Heart left ventricle (tissue), 16 donors: ENCODE results near the gene PTN. TPM values are rescaled to one million over a fixed set of nuclear protein-coding genes. Genes with fewer than 3 reads are reported as not detected.

Source experiments
- ATAC-seq, 4 donors: fragments of 200-7000 bp; cut with Tn5 transposase; one replicate each; pipeline ENCODE4 v1.9.1; 2020 to 2022; ENCODE audit warnings: moderate library complexity in 4 of 4, mild to moderate bottlenecking in 3 of 4, moderate number of reproducible peaks in 1 of 4
- DNase-seq, 5 donors: peaks; one replicate each; pipeline ENCODE4 v3.0.0-alpha.2; 2020
- H3K27ac ChIP-seq, 12 donors: fragments of 200-600 bp; sonication (generic) in 4 of 12; one replicate each; pipeline versions ENCODE4 v1.5.0 to v1.8.0; 2016 to 2022; ENCODE audit warnings: mild to moderate bottlenecking in 2 of 12
- H3K27me3 ChIP-seq, 9 donors: fragments of 200-600 bp; sonication (generic) in 2 of 9; one replicate each; pipeline versions ENCODE4 v1.5.1 to v1.8.0; 2016 to 2022; ENCODE audit warnings: mild to moderate bottlenecking in 3 of 9
- H3K36me3 ChIP-seq, 9 donors: fragments of 200-600 bp; sonication (generic) in 2 of 9; one replicate each; pipeline versions ENCODE4 v1.5.0 to v1.8.0; 2018 to 2022; ENCODE audit warnings: mild to moderate bottlenecking in 2 of 9
- H3K4me1 ChIP-seq, 12 donors: fragments of 200-600 bp; sonication (generic) in 4 of 12; one replicate each; pipeline versions ENCODE4 v1.5.0 to v1.8.0; 2016 to 2022; ENCODE audit warnings: mild to moderate bottlenecking in 3 of 12
- H3K4me3 ChIP-seq, 12 donors: fragments of 200-600 bp; sonication (generic) in 4 of 12; one replicate each; pipeline versions ENCODE4 v1.5.0 to v1.8.0; 2017 to 2022; ENCODE audit warnings: mild to moderate bottlenecking in 9 of 12, moderate library complexity in 4 of 12
- H3K9me3 ChIP-seq, 12 donors: fragments of 200-600 bp; sonication (generic) in 4 of 12; one replicate each; pipeline versions ENCODE4 v1.5.0 to v1.8.0; 2016 to 2022; ENCODE audit warnings: mild to moderate bottlenecking in 1 of 12
- POLR2A ChIP-seq, 2 donors: fragments of 450-650 bp; IDR thresholded peaks; one replicate each; pipeline ENCODE4 v1.6.1; 2017; ENCODE audit warnings: antibody characterized with exemption in 2 of 2, mild to moderate bottlenecking in 2 of 2, moderate library complexity in 2 of 2
- WGBS, 4 donors: extraction: QIAGEN DNeasy Blood & Tissue Kit in 2 of 4; methylation state at CpG; one replicate each; pipeline versions ENCODE4 v1.1.5 to v1.1.7; 2013 to 2018; 5-methylcytosine and 5-hydroxymethylcytosine counted together
- intact Hi-C, 10 donors: fragments of 100-400 bp; cut with DNase I; formaldehyde crosslinking; loops; one replicate each; pipeline versions ENCODE4 v1.11.1 to v1.14.2; 2022
- polyA plus RNA-seq, 2 donors: library from polyadenylated mRNA; stranded (reverse); fragments of 200-250 nt; gene quantifications; one replicate each; pipeline ENCODE4 v1.2.3, GENCODE V29; 2013
- total RNA-seq, 9 donors: library from RNA; depleted of rRNA in 2 of 9; stranded (reverse); fragments of >200 nt in 2 of 9; fragmentation: NEBNext Ultra II Directional in 3 of 9; extraction: Animal tissue kit (Norgen Biotek cat#: 25700) in 3 of 9; gene quantifications; one replicate each; pipeline versions ENCODE4 v1.1.0 to v1.2.4, GENCODE V29; 2016 to 2023
- TF ChIP-seq, protein P1 (sequence below), 12 donors: fragments of 200-600 bp; sonication (generic) in 4 of 12; IDR thresholded peaks; one replicate each; pipeline versions ENCODE4 v1.5.0 to v1.8.0; 2018 to 2022; ENCODE audit warnings: antibody characterized with exemption in 12 of 12, mild to moderate bottlenecking in 5 of 12
- donor health status: ischemic (EF 13 %, LVEDD 7.1; RV severe dilation, severe dysfunction).
- donor health status: healthy with polysubstance abuse.
- donor health status: DM: no; HTN: yes; CAD: no.
- donor health status: DM: no; HTN: no; CAD: no.
- donor health status: ischemic (EF 25% LVEDD 6.9; RV normal size, moderate dysfunction).
- donor health status: ischemic (EF 25% LVEDD 5.7; RV mildly dilated, moderate dysfunction).
- donor health status: healthy.
- donor health status: DM: yes; HTN: yes; CAD: no.
- donor health status: ischemic (EF 35%, LVEDD 5.7; RV mildly dilated, moderate dysfunction).
- donor health status: nonischemic (EF 11% LVEDD 7.7; RV severe dilation, severe dysfunction).
- donor health status: DM: yes; HTN: yes; CAD: no.
- donor health status: PGD.
- donor health status: ischemic (EF 29% LVEDD 5.4; RV normal size, mild dysfunction).
- donor health status: nonischemic (EF 23%, LVEDD 6.1; RV moderate dilation, normal function).

PTN gene
- total and polyA plus RNA-seq, 11 donors, result 3.6 to 23.2 (median 12.8) TPM

DNA sequence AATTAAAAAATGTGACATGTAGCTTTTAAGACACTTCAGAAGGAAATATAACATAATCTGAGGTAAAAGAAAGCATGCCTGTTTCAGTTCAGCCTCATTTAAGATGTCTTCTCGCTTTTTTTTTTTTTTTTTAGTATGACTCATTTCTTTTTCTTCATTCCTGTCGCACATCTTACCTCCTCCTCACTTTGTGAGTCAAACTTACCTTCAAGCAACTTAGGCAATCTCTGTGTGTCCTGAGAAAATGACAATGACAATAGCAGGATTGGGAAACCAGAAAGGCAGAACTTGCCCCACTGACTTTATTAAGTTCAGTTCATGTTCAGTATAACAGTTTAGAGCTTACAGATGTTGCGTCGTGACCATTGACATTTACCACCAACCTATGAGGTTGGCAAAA lies 7.7 kb downstream of the PTN start:
- no peak overlapping the region for H3K4me3 ChIP-seq
- DNase-seq (no peak), ATAC-seq (no peak)
- H3K27me3 ChIP-seq, result no peaks in the 10 kb centered on the region
- no peaks in the 10 kb centered on the region for H3K36me3 ChIP-seq
- intact Hi-C loops, result no loop called here
- H3K4me1 ChIP-seq, result peaks cover 0 to 12% (median 0%) of the 10 kb centered on the region in 12 donors
- no peak for TF ChIP-seq POLR2A (IDR thresholded peaks at IDR 0.05)
- TF ChIP-seq, protein P1, sequence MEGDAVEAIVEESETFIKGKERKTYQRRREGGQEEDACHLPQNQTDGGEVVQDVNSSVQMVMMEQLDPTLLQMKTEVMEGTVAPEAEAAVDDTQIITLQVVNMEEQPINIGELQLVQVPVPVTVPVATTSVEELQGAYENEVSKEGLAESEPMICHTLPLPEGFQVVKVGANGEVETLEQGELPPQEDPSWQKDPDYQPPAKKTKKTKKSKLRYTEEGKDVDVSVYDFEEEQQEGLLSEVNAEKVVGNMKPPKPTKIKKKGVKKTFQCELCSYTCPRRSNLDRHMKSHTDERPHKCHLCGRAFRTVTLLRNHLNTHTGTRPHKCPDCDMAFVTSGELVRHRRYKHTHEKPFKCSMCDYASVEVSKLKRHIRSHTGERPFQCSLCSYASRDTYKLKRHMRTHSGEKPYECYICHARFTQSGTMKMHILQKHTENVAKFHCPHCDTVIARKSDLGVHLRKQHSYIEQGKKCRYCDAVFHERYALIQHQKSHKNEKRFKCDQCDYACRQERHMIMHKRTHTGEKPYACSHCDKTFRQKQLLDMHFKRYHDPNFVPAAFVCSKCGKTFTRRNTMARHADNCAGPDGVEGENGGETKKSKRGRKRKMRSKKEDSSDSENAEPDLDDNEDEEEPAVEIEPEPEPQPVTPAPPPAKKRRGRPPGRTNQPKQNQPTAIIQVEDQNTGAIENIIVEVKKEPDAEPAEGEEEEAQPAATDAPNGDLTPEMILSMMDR (IDR thresholded peaks at IDR 0.05), result no peak
- 78 to 93% (median 92%) methylated on average over 4 of the region's 4 CpGs for WGBS, 4 donors
- H3K27ac ChIP-seq, result no peak overlapping the region
- peaks cover 0 to 6% (median 0%) of the 10 kb centered on the region in 12 donors for H3K9me3 ChIP-seq

GRCh38 chr7:137331378-137331777 lies 12.2 kb downstream of the PTN start:
- H3K9me3 ChIP-seq, result peaks cover 0 to 6% (median 0%) of the 10 kb centered on the region in 12 donors
- ATAC-seq (no peak), DNase-seq (no peak)
- no peaks in the 10 kb centered on the region for H3K36me3 ChIP-seq
- intact Hi-C loops, result no loop called here
- H3K27ac ChIP-seq, result no peak overlapping the region
- H3K27me3 ChIP-seq, result no peaks in the 10 kb centered on the region
- peaks cover 0 to 25% (median 0%) of the 10 kb centered on the region in 12 donors for H3K4me1 ChIP-seq
- 72 to 78% (median 77%) methylated on average over 7 to 8 of the region's 8 CpGs for WGBS, 4 donors
- TF ChIP-seq, protein P1 (IDR thresholded peaks at IDR 0.05), result no peak
- no peak for TF ChIP-seq POLR2A (IDR thresholded peaks at IDR 0.05)
- no peak overlapping the region for H3K4me3 ChIP-seq

DNA sequence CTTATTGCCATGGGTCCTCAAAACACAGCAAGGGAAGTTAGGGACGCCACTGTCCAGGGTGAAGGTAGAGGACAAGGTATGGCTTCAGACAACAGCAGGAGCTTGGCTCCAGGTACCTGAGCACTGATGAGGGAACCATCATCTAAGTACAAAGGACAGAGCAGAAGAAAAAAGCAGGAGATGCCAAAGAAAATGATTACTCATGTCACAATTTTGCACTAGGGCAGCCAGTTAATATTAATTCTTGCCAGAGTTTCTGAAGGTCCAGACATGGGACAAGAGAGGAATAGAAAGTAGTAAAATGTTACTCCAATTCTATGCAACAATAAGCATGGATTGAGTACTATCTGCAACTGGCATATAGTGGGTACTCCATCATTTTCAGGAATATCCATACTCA lies 14.1 kb downstream of the PTN start:
- no peak overlapping the region for H3K27ac ChIP-seq
- DNase-seq (no peak), ATAC-seq (peak in 1 of 4 donors; percentile 57)
- H3K4me3 ChIP-seq, result no peak overlapping the region
- intact Hi-C loops, result no loop called here
- WGBS, 4 donors, result 86 to 95% (median 92%) methylated on average over 1 of the region's 1 CpG
- no peaks in the 10 kb centered on the region for H3K36me3 ChIP-seq
- H3K9me3 ChIP-seq, result peaks cover 0 to 6% (median 0%) of the 10 kb centered on the region in 12 donors
- TF ChIP-seq, protein P1 (IDR thresholded peaks at IDR 0.05), result no peak
- no peak for TF ChIP-seq POLR2A (IDR thresholded peaks at IDR 0.05)
- H3K27me3 ChIP-seq, result no peaks in the 10 kb centered on the region
- peaks cover 0 to 22% (median 0%) of the 10 kb centered on the region in 12 donors for H3K4me1 ChIP-seq

DNA sequence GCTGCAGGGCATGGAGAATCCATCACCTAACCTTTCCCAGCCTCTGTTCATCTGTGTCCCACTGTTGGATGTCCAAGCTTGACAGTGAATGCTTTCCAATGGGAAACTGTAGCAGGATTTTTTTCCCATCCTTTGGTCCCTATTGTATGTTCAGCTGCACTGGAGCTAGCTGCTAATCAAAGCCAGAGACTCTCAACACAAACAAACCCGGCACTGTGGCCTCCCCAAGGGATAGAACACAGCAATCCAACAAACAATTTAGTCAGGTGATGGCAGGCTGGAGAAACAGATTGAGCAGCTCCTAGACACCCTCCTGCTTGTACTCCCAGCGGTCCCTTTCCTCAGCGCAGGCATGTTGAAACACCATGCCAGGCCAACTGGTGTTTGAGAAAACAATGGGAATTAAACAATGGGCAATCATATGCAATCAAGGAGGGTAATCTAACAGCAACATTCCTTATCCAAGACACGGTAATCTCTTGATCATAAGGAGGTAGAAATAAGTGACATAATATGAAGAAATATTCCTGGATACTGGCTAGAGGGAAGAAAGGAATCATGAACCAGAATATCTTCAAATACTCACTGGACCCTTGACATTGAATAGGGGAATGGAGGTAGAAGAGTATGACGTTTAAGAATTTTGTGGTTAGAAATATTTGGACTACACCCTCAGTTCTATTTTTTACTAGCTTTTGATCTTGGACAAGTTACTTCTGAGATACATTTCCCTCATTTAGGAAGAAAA lies 15.0 kb downstream of the PTN start:
- ATAC-seq (peak in 3 of 4 donors; percentile 45 to 54 (median 48)), DNase-seq (peak in 3 of 5 donors; percentile 14 to 42 (median 23))
- TF ChIP-seq POLR2A (IDR thresholded peaks at IDR 0.05), result no peak
- TF ChIP-seq, protein P1 (IDR thresholded peaks at IDR 0.05), result no peak
- Histone ChIP-seq H3K4me1 (peaks cover 0 to 22% (median 0%) of the 10 kb centered on the region in 12 donors), H3K27ac (peak overlapping the region in 2 of 12 donors; percentile 3 to 5), H3K36me3 (no peaks in the 10 kb centered on the region), H3K4me3 (no peak overlapping the region), H3K9me3 (peaks cover 0 to 5% (median 0%) of the 10 kb centered on the region in 12 donors), H3K27me3 (no peaks in the 10 kb centered on the region)
- intact Hi-C loops, result no loop called here
- 42 to 52% (median 46%) methylated on average over 5 of the region's 5 CpGs for WGBS, 4 donors
